ENCODE data around the gene ACOX2.
A peak's percentile ranks its signal among the peaks of the same experiment; 100 is the strongest.

The ACOX2 gene

DNA sequence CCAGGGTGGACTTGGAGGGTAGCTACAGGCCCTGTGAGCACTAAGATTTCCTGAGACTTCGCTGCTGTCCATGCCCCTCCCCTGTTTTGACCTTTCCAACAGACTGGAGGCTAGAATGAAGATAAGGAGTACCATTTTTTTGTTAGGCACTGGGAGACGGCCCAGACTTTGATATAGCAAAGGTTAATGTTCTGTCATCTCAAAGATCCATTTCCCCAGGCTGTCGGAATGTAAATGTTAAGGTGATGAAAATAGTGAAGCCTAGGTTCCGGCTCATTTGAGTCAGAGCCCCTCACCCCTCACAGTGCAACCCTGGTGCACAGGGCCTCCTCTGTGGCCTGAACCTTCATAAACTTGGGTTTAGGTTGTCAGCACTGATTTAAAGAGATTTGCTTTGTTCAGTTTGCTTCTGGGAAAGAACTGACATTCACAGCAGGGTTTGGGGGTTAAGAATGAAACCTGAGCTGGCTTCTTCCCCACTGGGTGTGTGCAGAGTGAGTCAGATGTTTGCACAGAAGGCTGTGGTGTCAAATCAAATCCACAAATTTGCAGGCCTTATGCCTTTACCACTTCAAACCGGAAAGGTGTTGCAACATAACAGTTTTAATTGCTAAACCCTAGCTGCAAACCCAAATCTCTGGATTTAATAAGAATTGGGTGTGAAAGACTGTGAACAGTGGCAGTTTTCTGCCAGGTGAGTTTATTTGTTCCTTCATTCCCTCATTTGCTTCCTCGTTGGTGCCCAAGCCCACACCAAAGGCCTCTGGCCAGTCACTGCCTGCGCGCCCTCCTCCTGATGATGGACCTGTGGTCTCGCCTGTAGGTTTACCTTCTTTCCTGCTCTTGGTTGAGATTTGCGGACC, 65.7 kb downstream of the ACOX2 start:
- TF ChIP-seq CTCF (IDR thresholded peaks at IDR 0.05; ENCODE audit: borderline replicate concordance, extremely low read depth, low read length, poor library complexity, severe bottlenecking) (no peak), EZH2 (IDR thresholded peaks at IDR 0.05; ENCODE audit: borderline replicate concordance, low read depth, low read length, severe bottlenecking) (no peak)
- Histone ChIP-seq H3K4me1 (ENCODE audit: insufficient read depth, low read length) (no peaks in the 10 kb centered on the region), H3K9me3 (ENCODE audit: insufficient read depth, low read length, severe bottlenecking) (no peaks in the 10 kb centered on the region), H3K4me3 (ENCODE audit: low read depth in 1 of 2, low read length in 2 of 2) (no peak overlapping the region), H3K9ac (ENCODE audit: low read depth, low read length) (no peak overlapping the region), H3K27ac (ENCODE audit: low read length) (no peak overlapping the region), H3K79me2 (ENCODE audit: insufficient read depth, low read length) (no peaks in the 10 kb centered on the region), H3K27me3 (ENCODE audit: insufficient read depth, low read length, poor library complexity) (peaks cover 4% of the 10 kb centered on the region), H3K4me2 (ENCODE audit: insufficient read depth, low read length) (no peak overlapping the region), H3K36me3 (ENCODE audit: insufficient read depth, low read length) (no peaks in the 10 kb centered on the region), H2AFZ (ENCODE audit: low read depth, low read length) (no peak overlapping the region), H4K20me1 (ENCODE audit: insufficient read depth, low read length) (no peaks in the 10 kb centered on the region)
- ATAC-seq (ENCODE audit: insufficient read depth, low read depth) (peak; percentile 55), DNase-seq (no peak)

DNA sequence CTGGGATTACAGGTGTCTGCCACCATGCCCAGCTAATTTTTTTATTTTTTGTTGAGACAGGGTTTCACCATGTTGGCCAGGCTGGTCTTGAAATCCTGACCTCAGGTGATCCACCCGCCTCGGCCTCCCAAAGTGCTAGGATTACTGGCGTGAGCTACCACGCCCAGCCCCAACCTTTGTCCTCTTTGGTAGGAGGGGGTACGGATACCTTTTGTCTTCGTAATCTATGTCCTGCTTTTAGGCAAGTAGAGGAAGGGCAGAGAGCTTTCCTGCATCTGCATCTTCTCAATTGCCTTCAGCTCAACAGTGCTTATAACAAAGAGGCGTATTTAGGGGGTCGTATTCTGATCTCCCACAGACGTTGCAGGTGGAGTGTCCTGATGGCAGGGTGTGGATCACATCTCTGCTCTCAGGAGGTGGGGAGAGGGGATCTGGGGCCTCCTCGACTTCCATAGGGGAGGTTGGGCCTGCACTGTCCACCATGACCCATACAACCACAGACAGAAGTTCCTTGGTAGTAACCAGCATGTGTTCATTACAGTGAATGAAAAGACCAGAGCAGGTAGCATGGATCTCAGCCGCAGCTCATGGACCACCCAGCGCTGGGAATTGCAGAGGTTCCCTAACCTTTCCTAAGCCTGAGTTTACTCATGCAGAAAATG, 66.5 kb downstream of the ACOX2 start:
- H2AFZ ChIP-seq (ENCODE audit: low read depth, low read length) = no peak overlapping the region
- no peaks in the 10 kb centered on the region for H3K9me3 ChIP-seq (ENCODE audit: insufficient read depth, low read length, severe bottlenecking)
- H3K27ac ChIP-seq (ENCODE audit: low read length) = no peak overlapping the region
- peaks cover 4% of the 10 kb centered on the region for H3K27me3 ChIP-seq (ENCODE audit: insufficient read depth, low read length, poor library complexity)
- no peak overlapping the region for H3K9ac ChIP-seq (ENCODE audit: low read depth, low read length)
- TF ChIP-seq CTCF (IDR thresholded peaks at IDR 0.05; ENCODE audit: borderline replicate concordance, extremely low read depth, low read length, poor library complexity, severe bottlenecking) (no peak), EZH2 (IDR thresholded peaks at IDR 0.05; ENCODE audit: borderline replicate concordance, low read depth, low read length, severe bottlenecking) (no peak)
- H3K4me1 ChIP-seq (ENCODE audit: insufficient read depth, low read length) = no peaks in the 10 kb centered on the region
- no peaks in the 10 kb centered on the region for H3K36me3 ChIP-seq (ENCODE audit: insufficient read depth, low read length)
- ATAC-seq (ENCODE audit: insufficient read depth, low read depth) (no peak), DNase-seq (no peak)
- no peak overlapping the region for H3K4me3 ChIP-seq (ENCODE audit: low read depth in 1 of 2, low read length in 2 of 2)
- H4K20me1 ChIP-seq (ENCODE audit: insufficient read depth, low read length) = no peaks in the 10 kb centered on the region
- H3K4me2 ChIP-seq (ENCODE audit: insufficient read depth, low read length) = no peak overlapping the region
- no peaks in the 10 kb centered on the region for H3K79me2 ChIP-seq (ENCODE audit: insufficient read depth, low read length)

GRCh38 chr3:58469096-58469495, 67.9 kb downstream of the ACOX2 start:
- Histone ChIP-seq H3K27me3 (ENCODE audit: insufficient read depth, low read length, poor library complexity) (no peaks in the 10 kb centered on the region), H3K27ac (ENCODE audit: low read length) (no peak overlapping the region), H3K79me2 (ENCODE audit: insufficient read depth, low read length) (no peaks in the 10 kb centered on the region), H3K36me3 (ENCODE audit: insufficient read depth, low read length) (no peaks in the 10 kb centered on the region), H3K9ac (ENCODE audit: low read depth, low read length) (no peak overlapping the region), H3K4me1 (ENCODE audit: insufficient read depth, low read length) (no peaks in the 10 kb centered on the region; the same call in 1 of the 2 replicates), H2AFZ (ENCODE audit: low read depth, low read length) (no peak overlapping the region), H3K9me3 (ENCODE audit: insufficient read depth, low read length, severe bottlenecking) (no peaks in the 10 kb centered on the region), H3K4me3 (ENCODE audit: low read depth in 1 of 2, low read length in 2 of 2) (no peak overlapping the region), H3K4me2 (ENCODE audit: insufficient read depth, low read length) (no peak overlapping the region), H4K20me1 (ENCODE audit: insufficient read depth, low read length) (no peaks in the 10 kb centered on the region)
- TF ChIP-seq CTCF (IDR thresholded peaks at IDR 0.05; ENCODE audit: borderline replicate concordance, extremely low read depth, low read length, poor library complexity, severe bottlenecking) = no peak
- no peak for TF ChIP-seq EZH2 (IDR thresholded peaks at IDR 0.05; ENCODE audit: borderline replicate concordance, low read depth, low read length, severe bottlenecking)
- ATAC-seq (ENCODE audit: insufficient read depth, low read depth) (no peak), DNase-seq (no peak)

All from DND-41 (cell line).